Neural crest cell (in vitro differentiated cells): ENCODE results near the gene SLC25A45. TPM values are rescaled to one million over a fixed set of nuclear protein-coding genes. Genes with fewer than 3 reads are reported as not detected.
A peak's percentile ranks its signal among the peaks of the same experiment; 100 is the strongest.

Experiments used
- DNase-seq: peaks from one replicate; pipeline ENCODE4 v3.0.0; 2021; ENCODE audit warnings: low read depth, mixed read lengths, low spot score
- H3K27ac Mint-ChIP-seq: one replicate; pipeline ENCODE4 v1.8.0; 2021; ENCODE audit warnings: mild to moderate bottlenecking, mixed read lengths; ENCODE audit not compliant: unreplicated experiment
- H3K27me3 Mint-ChIP-seq: 2 replicates; pipeline ENCODE4 v1.8.0; 2021; ENCODE audit warnings: low read depth, mild to moderate bottlenecking, mixed read lengths
- H3K36me3 Mint-ChIP-seq: 2 replicates; pipeline ENCODE4 v1.8.0; 2021; ENCODE audit warnings: low read depth, mild to moderate bottlenecking, mixed read lengths
- H3K4me1 Mint-ChIP-seq: 2 replicates; pipeline ENCODE4 v1.8.0; 2021; ENCODE audit warnings: mixed read lengths
- H3K4me3 Mint-ChIP-seq: one replicate; pipeline ENCODE4 v1.8.0; 2021; ENCODE audit warnings: mild to moderate bottlenecking, mixed read lengths
- H3K9me3 Mint-ChIP-seq: 2 replicates; pipeline ENCODE4 v1.8.0; 2021; ENCODE audit warnings: mixed read lengths
- total RNA-seq: library from RNA; stranded (reverse); gene quantifications from 2 replicates; pipeline ENCODE4 v1.2.1, GENCODE V29; 2021
- TF ChIP-seq, protein P1 (sequence below): fragments of 200-600 bp; sonication (generic); conservative IDR thresholded peaks from 2 replicates; pipeline ENCODE4 v1.5.0; 2021; ENCODE audit warnings: antibody characterized with exemption, mild to moderate bottlenecking

SLC25A45 gene
- total RNA-seq, 1 donor from 2014 or later: 1.5 TPM

DNA sequence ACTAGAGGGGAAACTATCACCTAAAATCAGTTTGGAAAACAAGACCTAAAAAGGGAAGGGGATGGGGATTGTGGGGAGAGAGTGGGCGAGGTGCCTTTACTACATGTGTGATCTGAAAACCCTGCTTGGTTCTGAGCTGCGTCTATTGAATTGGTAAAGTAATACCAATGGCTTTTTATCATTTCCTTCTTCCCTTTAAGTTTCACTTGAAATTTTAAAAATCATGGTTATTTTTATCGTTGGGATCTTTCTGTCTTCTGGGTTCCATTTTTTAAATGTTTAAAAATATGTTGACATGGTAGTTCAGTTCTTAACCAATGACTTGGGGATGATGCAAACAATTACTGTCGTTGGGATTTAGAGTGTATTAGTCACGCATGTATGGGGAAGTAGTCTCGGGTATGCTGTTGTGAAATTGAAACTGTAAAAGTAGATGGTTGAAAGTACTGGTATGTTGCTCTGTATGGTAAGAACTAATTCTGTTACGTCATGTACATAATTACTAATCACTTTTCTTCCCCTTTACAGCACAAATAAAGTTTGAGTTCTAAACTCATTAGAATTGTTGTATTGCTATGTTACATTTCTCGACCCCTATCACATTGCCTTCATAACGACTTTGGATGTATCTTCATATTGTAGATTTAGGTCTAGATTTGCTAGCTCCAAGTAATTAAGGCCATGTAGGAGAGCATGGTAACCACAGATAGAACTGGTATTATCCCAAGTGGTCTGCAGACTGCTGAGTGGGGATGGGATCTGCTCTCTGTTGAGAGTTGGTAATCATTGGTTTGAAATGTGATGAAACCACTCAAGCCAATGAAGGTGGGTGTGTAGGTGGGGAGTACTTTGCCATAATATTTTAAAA, 43.8 kb upstream of the SLC25A45 start:
- no peak overlapping the region for H3K27ac Mint-ChIP-seq
- H3K36me3 Mint-ChIP-seq: no peaks in the 10 kb centered on the region
- TF ChIP-seq, protein P1, sequence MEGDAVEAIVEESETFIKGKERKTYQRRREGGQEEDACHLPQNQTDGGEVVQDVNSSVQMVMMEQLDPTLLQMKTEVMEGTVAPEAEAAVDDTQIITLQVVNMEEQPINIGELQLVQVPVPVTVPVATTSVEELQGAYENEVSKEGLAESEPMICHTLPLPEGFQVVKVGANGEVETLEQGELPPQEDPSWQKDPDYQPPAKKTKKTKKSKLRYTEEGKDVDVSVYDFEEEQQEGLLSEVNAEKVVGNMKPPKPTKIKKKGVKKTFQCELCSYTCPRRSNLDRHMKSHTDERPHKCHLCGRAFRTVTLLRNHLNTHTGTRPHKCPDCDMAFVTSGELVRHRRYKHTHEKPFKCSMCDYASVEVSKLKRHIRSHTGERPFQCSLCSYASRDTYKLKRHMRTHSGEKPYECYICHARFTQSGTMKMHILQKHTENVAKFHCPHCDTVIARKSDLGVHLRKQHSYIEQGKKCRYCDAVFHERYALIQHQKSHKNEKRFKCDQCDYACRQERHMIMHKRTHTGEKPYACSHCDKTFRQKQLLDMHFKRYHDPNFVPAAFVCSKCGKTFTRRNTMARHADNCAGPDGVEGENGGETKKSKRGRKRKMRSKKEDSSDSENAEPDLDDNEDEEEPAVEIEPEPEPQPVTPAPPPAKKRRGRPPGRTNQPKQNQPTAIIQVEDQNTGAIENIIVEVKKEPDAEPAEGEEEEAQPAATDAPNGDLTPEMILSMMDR: no peak
- H3K27me3 Mint-ChIP-seq: peaks cover 14% of the 10 kb centered on the region
- no peaks in the 10 kb centered on the region for H3K9me3 Mint-ChIP-seq
- H3K4me3 Mint-ChIP-seq: peak overlapping the region; percentile 8
- no peak for DNase-seq
- H3K4me1 Mint-ChIP-seq: peaks cover 82% of the 10 kb centered on the region

DNA sequence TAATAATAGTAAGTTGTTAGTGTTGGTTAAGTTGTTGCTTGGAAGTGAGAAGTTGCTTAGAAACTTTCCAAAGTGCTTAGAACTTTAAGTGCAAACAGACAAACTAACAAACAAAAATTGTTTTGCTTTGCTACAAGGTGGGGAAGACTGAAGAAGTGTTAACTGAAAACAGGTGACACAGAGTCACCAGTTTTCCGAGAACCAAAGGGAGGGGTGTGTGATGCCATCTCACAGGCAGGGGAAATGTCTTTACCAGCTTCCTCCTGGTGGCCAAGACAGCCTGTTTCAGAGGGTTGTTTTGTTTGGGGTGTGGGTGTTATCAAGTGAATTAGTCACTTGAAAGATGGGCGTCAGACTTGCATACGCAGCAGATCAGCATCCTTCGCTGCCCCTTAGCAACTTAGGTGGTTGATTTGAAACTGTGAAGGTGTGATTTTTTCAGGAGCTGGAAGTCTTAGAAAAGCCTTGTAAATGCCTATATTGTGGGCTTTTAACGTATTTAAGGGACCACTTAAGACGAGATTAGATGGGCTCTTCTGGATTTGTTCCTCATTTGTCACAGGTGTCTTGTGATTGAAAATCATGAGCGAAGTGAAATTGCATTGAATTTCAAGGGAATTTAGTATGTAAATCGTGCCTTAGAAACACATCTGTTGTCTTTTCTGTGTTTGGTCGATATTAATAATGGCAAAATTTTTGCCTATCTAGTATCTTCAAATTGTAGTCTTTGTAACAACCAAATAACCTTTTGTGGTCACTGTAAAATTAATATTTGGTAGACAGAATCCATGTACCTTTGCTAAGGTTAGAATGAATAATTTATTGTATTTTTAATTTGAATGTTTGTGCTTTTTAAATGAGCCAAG, 42.9 kb upstream of the SLC25A45 start:
- TF ChIP-seq, protein P1: peak; percentile 29
- no peaks in the 10 kb centered on the region for H3K9me3 Mint-ChIP-seq
- peak overlapping the region; percentile 92 for H3K4me3 Mint-ChIP-seq
- no peak overlapping the region for H3K27ac Mint-ChIP-seq
- DNase-seq: no peak
- peaks cover 88% of the 10 kb centered on the region for H3K4me1 Mint-ChIP-seq
- H3K36me3 Mint-ChIP-seq: no peaks in the 10 kb centered on the region
- peaks cover 14% of the 10 kb centered on the region for H3K27me3 Mint-ChIP-seq

DNA sequence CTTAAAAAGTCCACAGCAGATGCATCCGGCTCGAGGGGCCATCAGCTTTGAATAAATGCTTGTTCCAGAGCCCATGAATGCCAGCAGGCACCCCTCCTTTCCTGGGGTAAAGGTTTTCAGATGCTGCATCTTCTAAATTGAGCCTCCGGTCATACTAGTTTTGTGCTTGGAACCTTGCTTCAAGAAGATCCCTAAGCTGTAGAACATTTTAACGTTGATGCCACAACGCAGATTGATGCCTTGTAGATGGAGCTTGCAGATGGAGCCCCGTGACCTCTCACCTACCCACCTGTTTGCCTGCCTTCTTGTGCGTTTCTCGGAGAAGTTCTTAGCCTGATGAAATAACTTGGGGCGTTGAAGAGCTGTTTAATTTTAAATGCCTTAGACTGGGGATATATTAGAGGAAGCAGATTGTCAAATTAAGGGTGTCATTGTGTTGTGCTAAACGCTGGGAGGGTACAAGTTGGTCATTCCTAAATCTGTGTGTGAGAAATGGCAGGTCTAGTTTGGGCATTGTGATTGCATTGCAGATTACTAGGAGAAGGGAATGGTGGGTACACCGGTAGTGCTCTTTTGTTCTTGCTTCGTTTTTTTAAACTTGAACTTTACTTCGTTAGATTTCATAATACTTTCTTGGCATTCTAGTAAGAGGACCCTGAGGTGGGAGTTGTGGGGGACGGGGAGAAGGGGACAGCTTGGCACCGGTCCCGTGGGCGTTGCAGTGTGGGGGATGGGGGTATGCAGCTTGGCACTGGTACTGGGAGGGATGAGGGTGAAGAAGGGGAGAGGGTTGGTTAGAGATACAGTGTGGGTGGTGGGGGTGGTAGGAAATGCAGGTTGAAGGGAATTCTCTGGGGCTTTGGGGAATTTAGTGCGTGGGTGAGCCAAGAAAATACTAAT, 42.0 kb upstream of the SLC25A45 start:
- H3K4me1 Mint-ChIP-seq: peaks cover 87% of the 10 kb centered on the region
- no peaks in the 10 kb centered on the region for H3K36me3 Mint-ChIP-seq
- TF ChIP-seq, protein P1: no peak
- peak overlapping the region; percentile 92 for H3K4me3 Mint-ChIP-seq
- H3K27me3 Mint-ChIP-seq: peaks cover 14% of the 10 kb centered on the region
- H3K27ac Mint-ChIP-seq: peak overlapping the region; percentile 88
- H3K9me3 Mint-ChIP-seq: no peaks in the 10 kb centered on the region
- no peak for DNase-seq

DNA sequence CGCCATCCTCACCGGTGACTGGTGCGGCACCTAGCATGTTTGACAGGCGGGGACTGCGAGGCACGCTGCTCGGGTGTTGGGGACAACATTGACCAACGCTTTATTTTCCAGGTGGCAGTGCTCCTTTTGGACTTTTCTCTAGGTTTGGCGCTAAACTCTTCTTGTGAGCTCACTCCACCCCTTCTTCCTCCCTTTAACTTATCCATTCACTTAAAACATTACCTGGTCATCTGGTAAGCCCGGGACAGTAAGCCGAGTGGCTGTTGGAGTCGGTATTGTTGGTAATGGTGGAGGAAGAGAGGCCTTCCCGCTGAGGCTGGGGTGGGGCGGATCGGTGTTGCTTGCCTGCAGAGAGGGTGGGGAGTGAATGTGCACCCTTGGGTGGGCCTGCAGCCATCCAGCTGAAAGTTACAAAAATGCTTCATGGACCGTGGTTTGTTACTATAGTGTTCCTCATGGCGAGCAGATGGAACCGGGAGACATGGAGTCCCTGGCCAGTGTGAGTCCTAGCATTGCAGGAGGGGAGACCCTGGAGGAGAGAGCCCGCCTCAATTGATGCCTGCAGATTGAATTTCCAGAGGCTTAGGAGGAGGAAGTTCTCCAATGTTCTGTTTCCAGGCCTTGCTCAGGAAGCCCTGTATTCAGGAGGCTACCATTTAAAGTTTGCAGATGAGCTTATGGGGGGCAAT, 41.2 kb upstream of the SLC25A45 start:
- Mint-ChIP-seq H3K4me3 (peak overlapping the region; percentile 92), H3K27me3 (peaks cover 20% of the 10 kb centered on the region), H3K27ac (no peak overlapping the region), H3K9me3 (no peaks in the 10 kb centered on the region), H3K4me1 (peaks cover 89% of the 10 kb centered on the region), H3K36me3 (no peaks in the 10 kb centered on the region)
- DNase-seq: no peak
- TF ChIP-seq, protein P1: no peak
